Stimulated activated CD4-positive, alpha-beta T cell treated with anti-CD3 and anti-CD28 coated beads, Interleukin-4, amount 100 ng/mL, for 1 hour (primary cell): ENCODE measurements around the gene BABAM2.

Experiments
- DNase-seq: peaks from one replicate; pipeline ENCODE4 v3.0.0-alpha.2; 2020

BABAM2 gene

GRCh38 chr2:27914041-27914804 lies 23.7 kb downstream of the BABAM2 start:
- no peak for DNase-seq

- DNase-seq, result no peak
Observed at GRCh38 chr2:27914805-27915175, 24.3 kb downstream of the BABAM2 start.

- no peak for DNase-seq
Observed at GRCh38 chr2:27915191-27915590, 24.7 kb downstream of the BABAM2 start.

- DNase-seq, result no peak
Observed at GRCh38 chr2:27915874-27916273, 25.3 kb downstream of the BABAM2 start.

- no peak for DNase-seq
Observed at GRCh38 chr2:27916293-27916995, 25.9 kb downstream of the BABAM2 start.

GRCh38 chr2:27920148-27920885 lies 29.8 kb downstream of the BABAM2 start:
- DNase-seq, result no peak

- DNase-seq, result no peak
Observed at GRCh38 chr2:27921424-27921823, 30.9 kb downstream of the BABAM2 start.

GRCh38 chr2:27921880-27922547 lies 31.5 kb downstream of the BABAM2 start:
- no peak for DNase-seq

GRCh38 chr2:27922842-27923241 lies 32.3 kb downstream of the BABAM2 start:
- no peak for DNase-seq

GRCh38 chr2:27925766-27926472 lies 35.4 kb downstream of the BABAM2 start:
- DNase-seq, result no peak

GRCh38 chr2:27929916-27930486 lies 39.5 kb downstream of the BABAM2 start:
- no peak for DNase-seq

GRCh38 chr2:27931361-27931950 lies 40.9 kb downstream of the BABAM2 start:
- DNase-seq, result no peak

- no peak for DNase-seq
Observed at GRCh38 chr2:27932396-27932795, 41.9 kb downstream of the BABAM2 start.

- DNase-seq, result no peak
Observed at GRCh38 chr2:27935026-27935425, 44.5 kb downstream of the BABAM2 start.

- no peak for DNase-seq
Observed at GRCh38 chr2:27940090-27940671, 49.7 kb downstream of the BABAM2 start.

- no peak for DNase-seq
Observed at GRCh38 chr2:27940982-27941381, 50.5 kb downstream of the BABAM2 start.

GRCh38 chr2:27942612-27943547 lies 52.4 kb downstream of the BABAM2 start:
- no peak for DNase-seq

- DNase-seq, result no peak
Observed at GRCh38 chr2:27946530-27947060, 56.1 kb downstream of the BABAM2 start.

GRCh38 chr2:27952070-27952469 lies 61.5 kb downstream of the BABAM2 start:
- DNase-seq, result no peak

GRCh38 chr2:27953077-27953476 lies 62.5 kb downstream of the BABAM2 start:
- no peak for DNase-seq
